T1000 (cell line): ENCODE data around the gene AKT1.
A peak's percentile ranks its signal among the peaks of the same experiment; 100 is the strongest.
"Not testable (repeated sequence)": the region's sequence is repeated elsewhere in the genome, so short reads cannot be mapped to it uniquely, and the experiment has no call there.

Experiments used
- DNase-seq: peaks from one replicate; lab custom pipeline; 2025; ENCODE audit warnings: mixed read lengths; lab: John Stamatoyannopoulos, UW

The AKT1 gene

DNA sequence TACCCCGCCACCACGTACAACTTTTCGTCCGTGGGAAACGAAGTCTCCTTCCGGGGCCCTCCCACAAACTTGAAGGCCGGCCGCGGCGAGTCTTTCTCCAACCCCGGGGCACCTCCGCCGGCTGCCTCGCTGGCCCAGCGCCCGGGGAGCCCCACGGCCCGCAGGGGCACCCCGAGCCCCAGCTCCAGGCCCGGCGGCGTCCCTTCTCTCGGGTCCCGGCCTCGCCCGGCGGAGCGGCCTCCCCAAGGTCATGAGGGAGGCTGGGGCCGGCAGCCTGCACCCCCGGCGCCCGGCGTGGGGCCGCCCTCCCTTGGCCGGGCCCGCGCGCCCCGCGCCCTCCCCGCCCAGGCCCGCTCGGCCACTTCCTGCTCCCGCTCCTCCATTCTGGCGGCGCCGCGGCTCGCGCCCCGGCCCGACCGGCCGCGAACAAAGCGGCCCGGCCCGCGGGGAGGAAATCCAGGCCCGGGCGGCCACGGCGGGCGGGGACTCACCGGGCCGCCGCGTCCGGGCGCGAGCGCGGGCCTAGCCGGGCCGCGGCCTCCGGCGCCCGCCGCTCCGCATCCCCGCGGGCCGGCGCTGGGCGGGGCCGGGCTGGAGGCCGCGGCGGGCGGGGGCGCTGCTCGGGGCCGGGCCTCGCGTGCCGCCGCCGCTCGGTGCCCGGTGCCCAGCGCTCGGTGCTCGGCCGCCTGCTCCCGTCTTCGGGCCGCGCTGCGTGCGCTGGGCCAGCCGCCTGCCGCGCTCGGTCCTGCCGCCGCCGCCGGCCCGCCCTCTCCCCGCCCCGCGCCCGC is at the start of gene AKT1:
Gene AKT1, minus strand, starts transcription at position 756 of the 788 bp plus-strand sequence. CDS start 3,105 bp downstream, outside the sequence.
- DNase-seq = no peak

DNA sequence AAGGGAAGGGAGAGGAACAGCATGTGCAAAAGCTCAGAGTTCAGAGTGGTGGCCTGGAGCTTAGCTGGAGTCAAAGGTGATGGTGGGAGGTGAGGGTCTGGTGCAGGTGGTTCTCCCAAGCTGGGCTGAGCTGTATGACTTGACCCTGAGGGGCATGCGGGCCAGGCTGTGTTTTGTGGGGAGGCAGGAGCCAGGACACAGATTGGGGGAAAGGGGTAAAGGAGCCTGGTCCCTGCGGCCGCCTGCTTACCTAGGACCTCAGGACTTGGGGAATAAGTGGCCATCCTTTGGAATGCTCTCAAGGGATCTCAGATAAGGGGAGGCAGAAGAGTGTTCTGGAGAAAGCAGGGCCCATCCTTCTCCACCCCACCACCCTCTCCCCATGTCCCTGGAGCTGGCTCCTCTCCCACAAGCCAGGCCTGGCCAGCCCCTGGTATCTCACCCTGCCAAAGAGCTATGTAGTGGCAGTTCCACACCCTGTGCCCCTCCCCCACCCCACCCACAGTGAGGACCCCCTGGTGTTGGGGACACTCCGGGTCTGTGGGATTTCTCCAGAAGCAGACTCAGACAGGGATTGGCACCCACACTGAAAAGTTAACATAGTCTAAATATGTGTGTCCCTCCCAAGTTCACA is 49.6 kb upstream of the AKT1 start:
- no peak for DNase-seq

DNA sequence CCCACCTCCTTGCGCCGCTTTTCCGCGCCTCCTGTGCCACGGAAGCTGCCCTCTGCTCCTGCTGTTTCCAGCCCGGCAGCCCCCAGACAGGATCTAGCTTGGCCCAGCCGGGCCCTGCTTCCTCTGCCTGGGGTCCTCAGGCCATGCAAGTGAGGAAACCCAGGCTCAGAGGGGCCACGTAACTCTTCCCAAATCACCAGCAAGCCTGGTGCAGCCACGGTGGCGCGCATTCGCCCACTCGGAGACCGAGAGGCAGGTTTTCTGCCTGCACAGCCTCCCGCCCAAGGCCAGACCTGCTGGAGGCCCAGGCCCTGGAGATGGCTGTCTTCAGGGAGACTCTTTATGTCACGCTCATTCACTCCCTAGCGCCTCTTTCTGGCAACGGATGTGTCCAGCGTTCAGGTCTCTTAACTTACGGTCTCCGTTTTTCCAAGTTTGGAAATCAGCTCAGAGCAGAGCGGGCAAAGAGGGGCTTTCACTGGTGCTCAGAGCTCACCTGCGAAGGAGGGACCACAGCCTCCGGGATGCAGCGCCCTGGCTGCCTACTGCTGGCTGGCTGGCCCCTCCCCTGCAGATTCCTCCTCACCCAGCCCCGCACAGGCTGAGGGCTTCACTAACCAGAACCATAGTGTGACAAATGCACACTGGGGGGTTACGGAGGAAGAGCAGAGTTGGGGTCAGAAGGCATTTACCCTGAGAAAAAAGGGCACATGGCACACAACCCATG is 48.9 kb upstream of the AKT1 start:
- DNase-seq = no peak

DNA sequence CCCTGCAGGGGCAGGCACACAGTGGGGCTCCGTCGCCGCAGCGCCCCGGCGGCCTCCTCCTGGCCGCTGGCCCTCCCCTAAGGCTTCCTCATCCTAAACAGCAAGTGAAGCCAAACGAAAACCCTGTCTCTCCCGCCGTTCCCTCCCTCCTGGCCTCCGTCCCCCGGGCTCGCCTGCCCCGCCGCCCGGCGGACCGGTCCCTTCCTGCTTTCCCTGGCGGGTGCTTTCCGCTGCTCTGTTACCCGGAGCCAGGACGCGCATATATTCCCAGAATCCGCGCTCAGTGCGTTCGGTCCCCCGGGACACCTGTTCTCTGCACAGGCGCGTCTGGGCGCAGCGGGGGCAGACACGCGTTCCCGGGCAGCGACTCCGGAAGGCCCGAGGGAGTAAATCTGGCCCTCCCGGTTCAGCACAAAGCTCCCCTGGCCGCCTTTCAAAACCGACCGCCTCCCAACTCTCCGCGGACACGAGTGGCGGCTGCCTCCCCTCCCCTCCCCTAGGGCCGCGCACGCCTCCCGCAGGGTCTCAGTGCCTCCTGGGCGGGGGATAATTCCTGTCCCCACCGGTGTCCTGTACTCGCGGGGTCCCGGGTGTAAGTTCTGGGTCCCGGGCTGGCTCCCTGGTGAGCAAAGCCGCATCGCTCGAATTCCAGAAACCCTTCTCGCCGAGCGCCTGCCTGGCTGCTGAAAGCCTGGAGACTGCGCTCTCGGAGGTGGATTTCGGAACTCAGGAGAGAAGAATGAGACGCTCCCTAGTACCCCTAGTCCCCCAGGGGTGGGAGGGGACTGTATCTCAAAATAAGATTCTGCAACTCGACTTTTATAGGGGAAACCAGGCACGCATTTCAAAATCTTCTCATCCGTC is 48.1 kb upstream of the AKT1 start:
- DNase-seq = no peak

DNA sequence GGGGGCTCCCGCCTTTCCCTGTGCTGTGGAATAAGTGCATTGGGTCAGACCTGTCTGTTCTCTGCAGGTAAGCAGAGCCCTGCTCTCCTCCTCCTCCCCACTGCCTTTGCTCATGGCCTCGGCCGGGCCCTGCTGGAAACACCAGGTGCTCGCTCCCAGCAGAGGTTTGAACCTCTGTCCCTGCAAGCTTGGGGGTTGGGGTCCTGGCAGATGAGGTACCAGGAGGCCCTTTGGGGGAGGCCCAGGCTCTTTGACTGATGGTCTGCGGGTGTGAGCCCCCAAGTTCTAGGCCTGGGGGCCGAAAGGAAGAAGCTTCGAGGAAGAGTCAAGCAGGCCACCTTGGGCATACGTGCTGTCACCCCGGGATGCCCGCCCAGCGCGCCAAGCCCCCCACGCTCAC is 47.5 kb upstream of the AKT1 start:
- DNase-seq = no peak

DNA sequence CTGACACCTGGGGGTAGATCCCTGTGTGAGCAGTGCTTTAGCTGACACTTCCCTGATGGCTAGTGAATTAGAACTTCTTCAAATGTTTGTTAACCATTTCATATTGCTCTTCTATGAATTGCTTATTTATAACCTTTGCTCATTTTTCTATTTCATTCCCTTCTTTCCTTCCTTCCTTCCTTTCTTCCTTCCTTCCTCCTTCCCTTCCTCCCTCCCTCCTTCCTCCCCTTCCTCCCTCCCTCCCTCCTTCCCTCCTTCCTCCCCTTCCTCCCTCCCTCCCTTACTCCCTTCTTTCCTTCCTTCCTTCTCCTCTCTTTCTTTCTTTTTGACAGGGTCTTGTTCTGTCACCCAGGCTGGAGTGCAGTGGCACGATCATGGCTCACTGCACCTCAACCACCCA is 46.2 kb upstream of the AKT1 start:
- no peak for DNase-seq

DNA sequence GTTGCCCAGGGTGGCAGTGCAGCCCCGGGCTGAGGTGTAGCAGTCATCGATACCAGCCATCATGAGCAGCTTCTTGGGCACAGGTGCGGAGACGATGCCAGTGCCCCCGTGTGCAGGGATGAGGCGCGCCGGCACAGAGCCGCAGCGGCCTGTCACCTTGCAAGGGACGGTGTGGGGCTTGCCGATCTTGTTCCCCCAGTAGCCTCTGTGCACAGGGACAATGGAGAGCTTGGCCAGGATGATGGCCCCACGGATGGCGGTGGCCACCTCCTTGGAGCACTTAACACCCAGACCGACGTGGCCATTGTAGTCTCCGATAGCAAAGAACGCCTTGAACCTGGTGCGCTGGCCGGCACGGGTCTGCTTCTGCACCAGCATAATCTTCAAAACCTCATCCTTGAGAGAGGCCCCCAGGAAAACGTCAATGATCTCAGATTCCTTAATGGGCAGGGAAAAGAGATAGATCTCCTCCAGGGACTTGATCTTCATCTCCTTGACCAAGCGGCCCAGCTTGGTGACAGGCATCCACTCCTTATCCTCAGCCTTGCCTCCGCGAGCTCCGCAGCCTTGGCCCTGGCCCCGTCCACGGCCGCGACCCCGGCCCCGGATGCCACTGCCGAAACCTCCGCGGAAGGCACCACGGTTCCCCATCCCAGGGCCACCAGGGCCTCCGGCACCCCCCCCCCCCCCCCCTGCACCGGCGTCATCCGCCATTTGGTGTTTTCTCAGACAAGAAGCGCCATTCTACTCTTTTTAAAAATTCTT is 40.8 kb upstream of the AKT1 start:
- DNase-seq = not testable (repeated sequence)

DNA sequence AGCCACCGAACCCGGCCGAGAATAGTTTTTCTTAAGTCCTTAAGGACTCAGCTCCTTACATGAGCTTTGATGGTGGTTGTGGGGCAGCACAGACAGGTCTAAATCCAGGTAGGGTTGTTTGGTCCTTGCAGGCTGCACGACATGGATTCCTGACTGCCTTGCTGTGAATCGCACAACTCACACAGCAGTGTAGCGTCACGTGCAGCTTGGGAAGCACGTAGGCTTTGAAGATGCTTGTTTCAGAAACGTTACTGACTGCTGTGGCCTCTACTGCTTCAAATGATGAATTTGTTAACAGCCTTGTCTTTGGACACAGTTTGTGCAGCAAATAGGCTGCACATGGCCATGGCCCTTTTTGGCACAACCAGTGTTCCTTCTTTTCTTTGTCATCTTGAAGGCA is 35.2 kb upstream of the AKT1 start:
- no peak for DNase-seq

DNA sequence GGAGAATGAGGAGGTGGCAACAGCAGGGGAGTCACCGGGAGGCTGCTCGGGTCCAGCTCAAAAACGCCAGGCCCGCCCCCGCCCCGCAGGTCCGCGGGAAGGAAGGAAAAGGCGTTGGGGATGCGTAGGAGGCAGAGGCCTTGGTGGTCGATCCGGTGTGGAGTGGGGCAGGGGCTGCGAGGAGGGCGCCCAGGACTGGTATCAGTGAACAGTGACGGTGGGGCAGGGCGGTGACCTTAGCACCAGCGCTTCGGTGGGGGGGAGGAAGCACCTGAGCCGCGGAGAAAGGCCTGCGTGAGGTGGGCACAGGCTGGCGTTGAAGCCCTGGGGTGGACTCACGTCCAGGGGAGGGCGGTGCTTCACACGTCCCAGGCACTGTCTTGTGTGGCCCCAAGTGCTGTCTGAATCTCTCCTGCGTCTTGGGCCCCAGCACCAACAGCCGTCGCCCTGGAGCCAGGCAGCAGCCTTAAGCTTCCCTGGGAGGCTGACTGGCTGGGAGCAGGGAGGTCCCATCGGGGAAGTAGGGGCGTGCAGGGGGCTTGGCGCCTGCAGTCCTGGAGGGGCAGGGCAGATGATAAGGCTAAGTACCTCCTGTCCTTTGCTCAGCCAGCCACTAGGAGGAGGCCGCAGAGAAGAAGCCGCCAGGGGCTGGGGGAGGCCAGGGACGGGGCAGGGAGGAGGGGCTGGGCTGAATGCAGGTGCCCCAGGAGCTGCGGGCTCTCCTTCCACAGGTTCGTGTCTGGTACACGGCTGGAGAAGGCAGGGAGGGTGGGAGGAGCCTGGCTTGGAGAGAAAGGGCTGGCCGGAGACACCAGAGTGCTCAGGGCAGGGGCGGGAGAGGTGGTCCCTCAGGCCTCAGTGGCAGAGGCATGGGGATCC is 31.9 kb upstream of the AKT1 start:
- DNase-seq = no peak

DNA sequence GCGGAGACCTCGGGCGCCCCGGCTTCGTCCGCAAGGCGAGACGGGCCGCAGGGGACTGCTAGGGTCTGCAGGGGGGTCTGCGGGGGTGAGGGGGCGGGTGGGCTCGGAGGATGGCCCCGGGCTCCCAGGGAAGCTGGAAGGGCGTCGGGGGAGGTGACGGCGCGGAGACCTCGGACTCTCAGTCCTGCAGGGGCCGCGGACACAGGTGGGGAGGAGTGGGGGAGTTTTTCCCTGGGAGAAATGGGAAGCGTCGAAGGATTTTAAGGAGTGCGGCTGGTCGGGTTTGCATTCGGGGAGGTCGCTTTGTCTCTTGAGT is 31.3 kb upstream of the AKT1 start:
- no peak for DNase-seq

DNA sequence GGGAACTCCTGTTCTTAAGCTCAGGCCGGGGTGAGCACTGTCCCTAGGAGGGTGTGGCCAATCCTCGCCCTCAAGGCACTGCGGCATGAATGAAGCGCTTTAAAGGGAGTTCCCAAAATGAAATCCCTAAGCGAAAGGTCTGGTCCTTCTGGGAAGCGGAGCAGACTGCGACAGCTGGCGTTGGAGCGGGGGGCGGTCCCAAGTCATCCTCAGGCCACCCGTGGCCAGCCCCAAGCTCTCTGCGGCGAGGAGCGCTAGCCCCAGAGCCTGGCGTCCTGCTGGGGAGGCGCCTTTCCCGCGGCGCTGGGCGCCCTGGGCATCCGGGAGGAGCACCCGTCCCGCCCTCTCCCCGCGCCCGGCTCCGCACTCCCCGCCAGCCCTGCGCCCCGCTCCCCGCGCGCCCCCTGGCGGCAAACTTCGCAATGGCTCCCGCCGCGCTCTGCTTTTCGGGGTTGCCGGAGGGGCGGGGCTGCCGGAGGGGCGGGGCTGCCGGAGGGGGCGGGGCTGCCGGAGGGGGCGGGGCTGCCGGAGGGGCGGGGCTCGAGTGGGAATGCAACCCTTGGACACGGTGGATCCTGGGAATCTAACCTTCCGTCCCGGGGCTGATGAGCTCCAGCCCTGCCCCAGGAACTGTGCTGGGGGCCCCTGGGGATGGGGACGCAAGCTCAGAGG is 30.8 kb upstream of the AKT1 start:
- peak; percentile 78 for DNase-seq

DNA sequence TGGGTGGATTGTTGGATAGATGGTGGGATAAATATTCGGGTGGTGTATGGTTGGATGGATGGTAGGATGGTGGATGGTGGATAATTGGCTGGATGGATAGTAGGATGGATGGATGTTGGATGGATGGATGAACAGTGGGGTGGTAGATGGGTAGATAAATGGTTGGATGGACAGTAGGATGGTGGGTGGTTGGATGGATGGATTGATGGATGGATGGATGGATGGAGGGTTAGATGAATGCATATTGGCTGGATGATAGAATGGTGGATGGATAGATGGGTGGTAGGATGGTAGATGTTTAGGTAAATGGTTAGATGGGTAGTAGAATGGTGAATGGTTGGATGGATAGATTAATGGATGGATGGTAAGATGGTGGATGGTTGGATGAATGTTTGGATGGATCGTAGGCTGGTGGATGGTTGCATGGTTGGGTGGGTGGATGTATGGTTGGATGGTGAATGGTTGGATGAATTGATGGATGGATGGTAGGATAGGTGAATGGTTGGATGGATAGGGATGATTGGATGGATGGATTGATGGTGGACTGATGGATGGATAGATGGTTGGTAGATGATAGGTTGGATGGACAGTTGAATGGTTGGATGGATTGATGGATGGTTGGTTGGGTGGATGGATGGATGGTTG is 28.9 kb upstream of the AKT1 start:
- DNase-seq = no peak

DNA sequence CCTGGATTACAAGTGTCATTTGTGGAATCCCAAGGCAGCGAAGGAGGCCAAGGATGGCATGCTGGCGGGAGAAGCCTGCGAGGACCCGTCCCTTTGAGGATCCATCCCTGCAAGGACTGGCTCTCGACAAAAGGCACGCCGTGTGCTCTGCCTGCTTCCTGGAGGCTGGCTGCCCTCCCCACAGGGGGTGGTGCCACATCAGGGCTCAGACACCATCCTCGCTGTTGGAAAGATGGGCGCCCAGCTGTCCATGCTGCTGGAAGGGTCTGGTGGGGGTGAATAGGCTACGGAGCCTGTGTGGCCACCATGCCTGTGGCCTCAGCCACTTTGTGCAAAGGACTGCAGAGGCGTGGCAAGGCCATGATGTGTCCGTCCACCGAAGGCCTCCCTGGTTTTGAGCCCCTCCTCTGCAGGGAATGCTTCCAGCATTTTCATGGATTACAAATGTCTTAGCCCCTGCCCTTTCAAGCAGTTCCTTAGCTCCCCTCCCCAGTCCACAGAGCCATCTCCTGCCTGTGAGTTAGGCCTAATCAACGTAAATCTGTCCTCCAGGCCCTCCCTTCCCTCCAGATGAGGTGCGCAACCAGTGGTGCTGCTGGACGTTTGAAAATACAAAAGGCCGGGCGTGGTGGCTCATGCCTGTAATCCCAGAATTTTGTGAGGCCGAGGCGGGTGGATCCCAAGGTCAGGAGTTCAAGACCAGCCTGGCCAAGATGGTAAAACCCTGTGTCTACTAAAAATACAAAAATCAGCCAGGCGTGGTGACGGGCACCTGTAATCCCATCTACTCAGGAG is 27.5 kb upstream of the AKT1 start:
- no peak for DNase-seq

DNA sequence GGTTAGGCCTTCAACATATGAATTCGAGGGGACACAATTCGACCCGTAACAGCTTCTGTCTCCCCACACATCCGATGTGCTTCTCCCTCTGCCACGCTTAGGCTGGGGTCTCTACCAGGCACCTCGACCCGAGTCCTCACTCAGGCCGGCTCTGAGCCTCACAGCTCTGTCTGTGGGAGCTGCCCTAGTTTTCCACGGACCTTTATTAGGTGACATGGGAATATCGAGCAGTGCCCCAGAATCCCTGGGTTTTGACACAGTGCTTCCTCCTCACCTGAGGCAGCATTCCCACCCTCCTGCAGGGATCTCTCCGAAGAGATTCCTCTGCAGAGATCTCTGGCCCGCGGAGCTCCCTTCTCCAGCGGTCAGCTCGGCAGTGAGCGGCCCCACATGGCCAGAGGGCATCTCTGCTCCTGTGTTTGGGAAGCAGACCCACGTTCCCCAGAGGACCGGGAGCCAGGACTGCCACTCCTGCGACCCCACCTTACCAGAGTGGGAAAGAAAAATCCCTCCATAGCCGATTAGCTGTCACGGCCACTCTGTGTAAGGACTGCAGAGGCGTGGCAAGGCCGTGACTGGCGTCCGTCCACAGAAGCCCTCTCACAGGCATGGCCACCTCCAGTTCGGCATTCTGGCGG is 26.5 kb upstream of the AKT1 start:
- no peak for DNase-seq

DNA sequence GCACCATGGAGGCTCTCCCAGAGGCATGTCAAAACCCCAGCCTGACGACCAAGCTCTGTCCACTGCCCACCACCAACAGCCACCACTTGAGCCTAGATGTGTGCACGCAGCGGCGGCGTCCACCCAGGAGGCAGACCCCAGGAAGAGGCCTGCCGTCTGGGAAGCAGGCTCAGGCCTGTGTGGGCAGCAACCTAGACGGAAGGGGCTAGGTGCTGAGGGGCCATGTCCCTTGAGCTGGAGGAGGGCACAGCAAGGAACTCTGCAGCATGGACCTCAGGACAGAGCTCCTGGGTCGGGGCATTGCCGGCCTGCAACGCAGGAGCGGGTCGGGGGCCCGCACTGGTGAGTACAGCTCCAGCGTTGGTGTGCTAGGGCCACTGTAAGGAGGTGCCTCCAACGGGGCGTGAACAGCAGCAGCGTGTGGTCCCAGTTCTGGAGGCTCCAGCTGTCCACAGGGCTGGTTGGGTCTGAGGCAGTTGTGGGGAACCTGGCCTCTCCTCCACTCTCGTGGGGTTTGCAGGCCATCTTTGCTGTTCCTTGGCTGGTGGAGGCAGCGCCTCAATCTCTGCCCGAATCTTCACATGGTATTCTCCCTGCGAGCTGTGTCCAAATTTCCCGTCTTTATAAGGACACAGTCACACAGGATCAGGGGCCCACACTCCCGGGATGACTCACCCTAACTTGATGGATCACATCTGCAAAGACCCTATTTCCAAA is 25.8 kb upstream of the AKT1 start:
- no peak for DNase-seq

DNA sequence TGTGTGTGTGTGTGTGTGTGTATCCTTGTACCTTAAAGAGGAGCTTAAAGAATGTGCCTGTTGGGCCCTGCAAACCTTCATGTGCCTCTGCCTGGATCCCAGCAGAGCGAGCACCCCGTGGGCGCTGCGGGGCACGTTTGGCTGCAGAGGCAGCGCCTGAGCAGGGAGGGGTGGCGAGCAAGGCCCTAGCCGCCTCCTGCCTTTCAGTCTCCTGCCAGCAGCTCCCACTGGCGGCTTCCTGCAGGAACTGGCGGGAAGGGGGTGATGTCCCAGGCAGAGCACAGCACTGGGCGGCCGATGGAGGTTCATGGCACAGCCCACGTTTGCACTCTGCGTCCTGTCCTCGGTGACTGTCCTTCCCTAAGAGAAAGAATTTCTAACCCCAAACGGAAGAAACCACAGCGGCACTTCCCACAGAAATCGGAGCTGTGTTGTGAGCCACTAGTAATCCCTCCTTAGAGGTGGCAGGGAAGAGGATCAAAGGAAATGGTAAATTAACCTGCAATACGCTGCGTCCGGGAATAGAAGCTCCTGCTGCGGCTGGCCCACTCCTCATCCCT is 25.2 kb upstream of the AKT1 start:
- DNase-seq = no peak

DNA sequence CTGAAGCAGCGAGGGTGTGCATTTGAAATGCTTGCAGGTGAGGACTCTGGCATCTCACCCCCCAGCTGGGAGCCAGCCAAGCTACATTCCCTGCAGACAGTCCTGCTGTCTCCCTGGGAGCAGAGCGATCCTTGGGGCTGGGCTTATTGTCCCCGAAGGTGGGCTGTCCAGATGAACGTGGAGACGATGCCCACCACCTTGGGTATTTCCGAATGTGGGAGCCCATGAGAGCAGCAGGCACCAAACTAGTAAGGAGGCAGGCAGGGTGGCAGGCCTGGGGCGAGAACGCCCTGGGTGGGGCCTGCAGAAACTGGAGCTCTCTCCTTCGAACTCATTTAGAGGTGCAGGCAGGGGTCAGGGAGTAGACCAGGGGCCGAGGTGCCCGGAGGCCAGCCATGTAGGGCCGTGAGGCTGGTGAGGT is 23.8 kb upstream of the AKT1 start:
- DNase-seq = no peak
